Transverse colon (tissue), 4 donors: Measurements from ENCODE around the gene TTC21A. TPM values are rescaled to one million over a fixed set of nuclear protein-coding genes. Genes with fewer than 3 reads are reported as not detected.

ENCODE experiments used
- DNase-seq: peaks from one replicate; pipeline ENCODE4 v3.0.0-alpha.2; 2019
- H3K27ac ChIP-seq, 4 donors: fragments of 200-600 bp; sonication (generic); 2 replicates each; pipeline ENCODE4 v1.5.1; 2016 to 2018; ENCODE audit warnings: inconsistent platforms in 4 of 4
- H3K27me3 ChIP-seq: fragments of 200-600 bp; sonication (generic); 2 replicates; pipeline ENCODE4 v1.5.1; 2017; ENCODE audit warnings: inconsistent platforms
- H3K36me3 ChIP-seq, 4 donors: fragments of 200-600 bp; sonication (generic); 2 replicates each; pipeline ENCODE4 v1.5.1; 2017 to 2019; ENCODE audit warnings: inconsistent platforms in 4 of 4
- H3K4me1 ChIP-seq, 4 donors: fragments of 200-600 bp; sonication (generic); 2 replicates each; pipeline ENCODE4 v1.5.1; 2017 to 2020; ENCODE audit warnings: inconsistent platforms in 4 of 4
- H3K4me3 ChIP-seq, 4 donors: fragments of 200-600 bp; sonication (generic); 1 replicate in 1 of 4; 2 replicates in 3 of 4; pipeline versions ENCODE4 v1.5.1 to v1.6.1; 2017 to 2019; ENCODE audit warnings: inconsistent platforms in 4 of 4
- H3K9me3 ChIP-seq, 2 donors: fragments of 200-600 bp; sonication (generic); 2 replicates each; pipeline ENCODE4 v1.5.1; 2017 to 2019; ENCODE audit warnings: inconsistent platforms in 2 of 2
- CTCF ChIP-seq, 5 experiments: fragments of 200-600 bp in 3 of 5; fragments of 450-650 bp in 2 of 5; sonication (generic) in 3 of 5; IDR thresholded peaks; 1 replicate in 2 of 5; 2 replicates in 3 of 5; pipeline ENCODE4 v1.5.1; 2016 to 2017; ENCODE audit warnings: antibody characterized with exemption in 5 of 5, inconsistent platforms in 3 of 5, mild to moderate bottlenecking in 2 of 5, moderate library complexity in 1 of 5
- EP300 ChIP-seq: sonication (generic); formaldehyde crosslinking; IDR thresholded peaks from one replicate; pipeline ENCODE4 v1.6.1; 2017; ENCODE audit warnings: antibody characterized with exemption, low read depth
- POLR2A ChIP-seq: fragments of 450-650 bp; IDR thresholded peaks from one replicate; pipeline ENCODE4 v1.6.1; 2016; ENCODE audit warnings: antibody characterized with exemption, mild to moderate bottlenecking, moderate library complexity
- POLR2AphosphoS5 ChIP-seq, 3 donors: sonication (generic); formaldehyde crosslinking; IDR thresholded peaks; one replicate each; pipeline ENCODE4 v1.6.1; 2016; ENCODE audit warnings: antibody characterized with exemption in 3 of 3
- WGBS, 2 donors: methylation state at CpG; one replicate each; pipeline ENCODE4 v1.1.5; 2018; ENCODE audit warnings: low coverage in 1 of 2; 5-methylcytosine and 5-hydroxymethylcytosine counted together
- in situ Hi-C, 4 donors: fragments of 200-750 bp; cut with MboI; loops; one replicate each; pipeline versions ENCODE4 v1.15.0 to v1.15.1; 2017; ENCODE audit warnings: low sequenced_read_pairs in 3 of 4, low pct_ligation_motif_present in 1 of 4, low pct_unique_long_range_greater_than_20kb in 1 of 4
- intact Hi-C: fragments of 100-400 bp; cut with DNase I; formaldehyde crosslinking; loops from one replicate; pipeline ENCODE4 v1.15.1; 2023; ENCODE audit warnings: low total_unique reads
- total RNA-seq, 4 donors: library from RNA; depleted of rRNA; stranded (reverse); fragments of >200 nt; gene quantifications; one replicate each; pipeline ENCODE4 v1.1.0, GENCODE V29; 2016

The TTC21A gene
- total RNA-seq, 4 donors from 2014 or later = 6.8 to 101 (median 30.3) TPM

GRCh38 chr3:39146611-39147591, 39.4 kb downstream of the TTC21A start:
- H3K9me3 ChIP-seq = no peaks in the 10 kb centered on the region
- peak; percentile 85 for DNase-seq
- H3K4me3 ChIP-seq = peak overlapping the region in 1 of 4 donors; percentile 32
- intact Hi-C loops = no loop called here
- peaks cover 65 to 84% (median 80%) of the 10 kb centered on the region in 4 donors for H3K4me1 ChIP-seq
- no peaks in the 10 kb centered on the region for H3K27me3 ChIP-seq
- 22% methylated on average over 15 of the region's 15 CpGs; no CpG with 5 or more reads in 1 of the 2 donors for WGBS, 2 donors
- H3K36me3 ChIP-seq = peaks cover 0 to 30% (median 11%) of the 10 kb centered on the region in 4 donors
- peak overlapping the region; percentile 98 to 99 (median 98) for H3K27ac ChIP-seq
- TF ChIP-seq POLR2A (no peak), CTCF (IDR thresholded peaks at IDR 0.05) (peak in 1 of 5 experiments; percentile 18), POLR2AphosphoS5 (IDR thresholded peaks at IDR 0.05) (peak in 2 of 3 donors; percentile 57 to 73)
- in situ Hi-C loops = no loop called here

- peak overlapping the region in 1 of 4 donors; percentile 32 for H3K4me3 ChIP-seq
- H3K27ac ChIP-seq = peak overlapping the region; percentile 98 to 99 (median 98)
- no peaks in the 10 kb centered on the region for H3K9me3 ChIP-seq
- 37 to 45% methylated on average over 5 to 9 of the region's 9 CpGs for whole genome bisulfite sequencing, 2 donors
- no peaks in the 10 kb centered on the region for H3K27me3 ChIP-seq
- peak; percentile 65 for DNase-seq
- intact Hi-C loops = no loop called here
- in situ Hi-C loops = no loop called here
- TF ChIP-seq POLR2AphosphoS5 (IDR thresholded peaks at IDR 0.05) = no peak
- no peak for TF ChIP-seq POLR2A
- TF ChIP-seq CTCF (IDR thresholded peaks at IDR 0.05) = no peak
- TF ChIP-seq EP300 = no peak
- H3K36me3 ChIP-seq = peaks cover 0 to 24% (median 9%) of the 10 kb centered on the region in 4 donors
- peaks cover 56 to 78% (median 74%) of the 10 kb centered on the region in 4 donors for H3K4me1 ChIP-seq
Measured at GRCh38 chr3:39147711-39148434, 40.4 kb downstream of the TTC21A start.

GRCh38 chr3:39148435-39149058, 41.1 kb downstream of the TTC21A start:
- Histone ChIP-seq H3K36me3 (peaks cover 0 to 17% (median 6%) of the 10 kb centered on the region in 4 donors), H3K4me1 (peaks cover 56 to 71% (median 68%) of the 10 kb centered on the region in 4 donors), H3K27ac (peak overlapping the region; percentile 98 to 99 (median 98)), H3K27me3 (no peaks in the 10 kb centered on the region), H3K4me3 (peak overlapping the region in 1 of 4 donors; percentile 32), H3K9me3 (no peaks in the 10 kb centered on the region)
- in situ Hi-C loops = no loop called here
- intact Hi-C loops = no loop called here
- TF ChIP-seq CTCF (IDR thresholded peaks at IDR 0.05) = no peak
- TF ChIP-seq EP300 = no peak
- TF ChIP-seq POLR2A = no peak
- no peak for TF ChIP-seq POLR2AphosphoS5 (IDR thresholded peaks at IDR 0.05)
- no peak for DNase-seq
- WGBS, 2 donors = 43 to 80% methylated on average over 2 to 9 of the region's 9 CpGs
